Smooth muscle cell (in vitro differentiated cells): ENCODE results near the gene C3orf70. TPM values are rescaled to one million over a fixed set of nuclear protein-coding genes. Genes with fewer than 3 reads are reported as not detected.

Source experiments
- DNase-seq: peaks from one replicate; lab custom pipeline; 2025; ENCODE audit not compliant: unreplicated experiment; lab: John Stamatoyannopoulos, UW
- H2AFZ ChIP-seq: fragments of 200-600 bp; sonication (generic); 2 replicates; pipeline ENCODE4 v1.6.0; 2016; ENCODE audit warnings: antibody characterized with exemption, low read depth, mild to moderate bottlenecking
- H3F3A ChIP-seq: fragments of 200-600 bp; sonication (generic); 2 replicates; pipeline ENCODE4 v1.6.0; 2017; ENCODE audit warnings: antibody characterized with exemption, low read depth
- H3K27ac ChIP-seq: fragments of 200-600 bp; sonication (generic); 2 replicates; pipeline ENCODE4 v1.5.1; 2016; ENCODE audit warnings: low read depth, mild to moderate bottlenecking
- H3K27me3 ChIP-seq: fragments of 200-600 bp; sonication (generic); 2 replicates; pipeline ENCODE4 v1.6.1; 2016; ENCODE audit warnings: low read depth, mild to moderate bottlenecking
- H3K36me3 ChIP-seq: fragments of 200-600 bp; sonication (generic); 2 replicates; pipeline ENCODE4 v1.5.1; 2016; ENCODE audit warnings: low read depth
- H3K4me1 ChIP-seq: fragments of 200-600 bp; sonication (generic); 2 replicates; pipeline ENCODE4 v1.5.1; 2016; ENCODE audit warnings: low read depth
- H3K4me2 ChIP-seq: fragments of 200-600 bp; sonication (generic); 2 replicates; pipeline ENCODE4 v1.6.0; 2016; ENCODE audit warnings: mild to moderate bottlenecking
- H3K4me3 ChIP-seq: fragments of 200-600 bp; sonication (generic); 2 replicates; pipeline ENCODE4 v1.5.1; 2016; ENCODE audit warnings: mild to moderate bottlenecking
- H3K79me2 ChIP-seq: fragments of 200-600 bp; sonication (generic); 2 replicates; pipeline ENCODE4 v1.6.0; 2016; ENCODE audit warnings: low read depth, mild to moderate bottlenecking
- H3K9ac ChIP-seq: fragments of 200-600 bp; sonication (generic); 2 replicates; pipeline ENCODE4 v1.6.0; 2016; ENCODE audit warnings: low read depth
- H3K9me3 ChIP-seq: fragments of 200-600 bp; sonication (generic); replicated peaks from 2 replicates; pipeline ENCODE4 v1.5.1; 2016; ENCODE audit warnings: low read depth
- H4K20me1 ChIP-seq: fragments of 200-600 bp; sonication (generic); 2 replicates; pipeline ENCODE4 v1.6.0; 2016; ENCODE audit warnings: low read depth
- whole genome bisulfite sequencing: methylation state at CpG from one replicate; pipeline ENCODE4 v1.1.7; 2016; ENCODE audit warnings: low lambda C conversion rate; 5-methylcytosine and 5-hydroxymethylcytosine counted together
- polyA plus RNA-seq: library from polyadenylated mRNA; unstranded; fragments of >200 nt; fragmentation: Nextera tagmentation; extraction: Ambion mirVana; gene quantifications from 2 replicates; pipeline ENCODE4 v1.2.1, GENCODE V29; 2016
- total RNA-seq: library from RNA; depleted of rRNA; stranded (reverse); fragments of >200 nt; gene quantifications from 2 replicates; pipeline ENCODE4 v1.2.3, GENCODE V29; 2014
- TF ChIP-seq, protein P1 (sequence below): fragments of 200-600 bp; sonication (generic); IDR thresholded peaks from 2 replicates; pipeline ENCODE4 v1.5.1; 2017; ENCODE audit warnings: borderline replicate concordance, mild to moderate bottlenecking, antibody characterized with exemption; ENCODE audit not compliant: insufficient read depth, poor library complexity, severe bottlenecking

C3orf70 gene
- total and polyA plus RNA-seq, 2 experiments from 2014 or later = 0.23 to 0.72 TPM

DNA sequence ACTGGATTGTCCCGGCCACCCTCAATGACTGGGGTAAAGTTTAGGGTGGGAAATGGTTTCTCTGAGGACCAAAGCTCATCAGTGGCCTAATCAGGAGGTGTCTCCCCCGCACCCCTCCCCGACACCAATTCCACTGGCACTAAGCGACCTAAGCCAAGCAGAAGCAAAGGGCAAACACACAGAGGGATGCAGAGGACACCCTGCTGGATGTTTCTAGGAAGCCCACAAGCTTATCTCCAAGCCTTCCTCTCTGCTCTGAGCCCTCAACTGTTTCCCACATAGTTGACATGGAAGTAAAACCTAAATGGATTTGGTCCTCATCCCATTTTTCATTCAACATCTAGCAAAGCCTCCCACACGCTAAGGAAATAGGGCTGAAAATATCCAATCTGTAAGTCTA lies 68.5 kb downstream of the C3orf70 start:
- H2AFZ ChIP-seq = no peak overlapping the region
- H3K9me3 ChIP-seq = no peaks in the 10 kb centered on the region
- H4K20me1 ChIP-seq = no peaks in the 10 kb centered on the region
- WGBS = 95% methylated on average over 5 of the region's 5 CpGs
- H3K4me1 ChIP-seq = no peaks in the 10 kb centered on the region
- no peak overlapping the region for H3K4me3 ChIP-seq
- TF ChIP-seq, protein P1, sequence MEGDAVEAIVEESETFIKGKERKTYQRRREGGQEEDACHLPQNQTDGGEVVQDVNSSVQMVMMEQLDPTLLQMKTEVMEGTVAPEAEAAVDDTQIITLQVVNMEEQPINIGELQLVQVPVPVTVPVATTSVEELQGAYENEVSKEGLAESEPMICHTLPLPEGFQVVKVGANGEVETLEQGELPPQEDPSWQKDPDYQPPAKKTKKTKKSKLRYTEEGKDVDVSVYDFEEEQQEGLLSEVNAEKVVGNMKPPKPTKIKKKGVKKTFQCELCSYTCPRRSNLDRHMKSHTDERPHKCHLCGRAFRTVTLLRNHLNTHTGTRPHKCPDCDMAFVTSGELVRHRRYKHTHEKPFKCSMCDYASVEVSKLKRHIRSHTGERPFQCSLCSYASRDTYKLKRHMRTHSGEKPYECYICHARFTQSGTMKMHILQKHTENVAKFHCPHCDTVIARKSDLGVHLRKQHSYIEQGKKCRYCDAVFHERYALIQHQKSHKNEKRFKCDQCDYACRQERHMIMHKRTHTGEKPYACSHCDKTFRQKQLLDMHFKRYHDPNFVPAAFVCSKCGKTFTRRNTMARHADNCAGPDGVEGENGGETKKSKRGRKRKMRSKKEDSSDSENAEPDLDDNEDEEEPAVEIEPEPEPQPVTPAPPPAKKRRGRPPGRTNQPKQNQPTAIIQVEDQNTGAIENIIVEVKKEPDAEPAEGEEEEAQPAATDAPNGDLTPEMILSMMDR = no peak
- H3K36me3 ChIP-seq = no peaks in the 10 kb centered on the region
- H3K27me3 ChIP-seq = no peaks in the 10 kb centered on the region
- no peaks in the 10 kb centered on the region for H3K79me2 ChIP-seq
- no peak for DNase-seq
- no peak overlapping the region for H3K4me2 ChIP-seq
- H3F3A ChIP-seq = no peaks in the 10 kb centered on the region
- H3K9ac ChIP-seq = no peak overlapping the region
- H3K27ac ChIP-seq = no peak overlapping the region

DNA sequence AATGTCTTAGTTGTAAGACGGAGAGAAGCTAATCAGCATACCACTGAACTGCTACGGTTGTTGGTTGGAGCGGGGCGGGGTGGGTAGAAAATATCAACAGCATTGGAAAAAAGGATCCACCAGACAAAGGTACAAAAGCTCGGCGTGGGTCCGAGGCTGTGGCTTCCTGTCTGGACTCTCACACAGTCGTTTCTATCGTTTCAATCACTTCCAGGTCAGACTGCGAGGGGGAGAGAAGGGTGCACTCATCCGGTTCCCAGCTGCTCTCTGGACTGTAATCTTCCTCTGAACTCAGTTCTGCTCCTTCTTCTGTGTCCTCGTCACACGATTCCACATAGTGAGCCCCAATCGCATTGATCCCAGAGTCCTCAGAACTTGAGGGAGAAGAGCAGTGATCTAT lies 70.0 kb downstream of the C3orf70 start:
- Histone ChIP-seq H3K4me3 (no peak overlapping the region), H3K27ac (no peak overlapping the region), H3K36me3 (no peaks in the 10 kb centered on the region), H3K27me3 (no peaks in the 10 kb centered on the region), H3K9me3 (no peaks in the 10 kb centered on the region), H3K9ac (no peak overlapping the region), H4K20me1 (no peaks in the 10 kb centered on the region), H3K4me1 (no peaks in the 10 kb centered on the region), H3F3A (no peaks in the 10 kb centered on the region), H3K79me2 (no peaks in the 10 kb centered on the region), H2AFZ (no peak overlapping the region), H3K4me2 (no peak overlapping the region)
- TF ChIP-seq, protein P1 = no peak
- no peak for DNase-seq
- WGBS = 93% methylated on average over 14 of the region's 14 CpGs

DNA sequence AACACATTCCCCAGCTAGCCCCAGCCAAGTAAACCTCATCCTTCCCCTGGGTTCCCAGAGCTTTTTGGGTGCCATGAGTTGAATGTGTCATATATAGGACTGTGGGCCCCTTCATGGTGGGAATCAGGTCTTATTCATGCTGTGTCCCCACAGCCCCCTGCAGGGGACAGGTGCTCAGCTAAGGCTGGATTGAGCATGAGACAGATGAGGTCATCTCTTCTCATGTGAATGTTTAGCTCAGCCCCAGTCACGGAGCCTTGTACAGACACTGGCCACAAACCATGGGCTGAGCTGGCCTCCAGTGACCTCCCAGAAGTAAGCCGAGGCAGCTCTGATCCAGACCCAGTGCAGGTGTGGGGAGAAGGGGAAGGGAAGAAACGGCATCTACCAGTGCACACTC lies 70.7 kb downstream of the C3orf70 start:
- 90% methylated on average over 3 of the region's 3 CpGs for WGBS
- no peaks in the 10 kb centered on the region for H3K36me3 ChIP-seq
- TF ChIP-seq, protein P1 = no peak
- no peaks in the 10 kb centered on the region for H3K79me2 ChIP-seq
- no peak for DNase-seq
- no peaks in the 10 kb centered on the region for H3K9me3 ChIP-seq
- no peak overlapping the region for H3K9ac ChIP-seq
- no peak overlapping the region for H2AFZ ChIP-seq
- H3K27me3 ChIP-seq = no peaks in the 10 kb centered on the region
- H3F3A ChIP-seq = no peaks in the 10 kb centered on the region
- H3K4me1 ChIP-seq = no peaks in the 10 kb centered on the region
- H3K4me3 ChIP-seq = no peak overlapping the region
- H4K20me1 ChIP-seq = no peaks in the 10 kb centered on the region
- H3K4me2 ChIP-seq = no peak overlapping the region
- no peak overlapping the region for H3K27ac ChIP-seq

DNA sequence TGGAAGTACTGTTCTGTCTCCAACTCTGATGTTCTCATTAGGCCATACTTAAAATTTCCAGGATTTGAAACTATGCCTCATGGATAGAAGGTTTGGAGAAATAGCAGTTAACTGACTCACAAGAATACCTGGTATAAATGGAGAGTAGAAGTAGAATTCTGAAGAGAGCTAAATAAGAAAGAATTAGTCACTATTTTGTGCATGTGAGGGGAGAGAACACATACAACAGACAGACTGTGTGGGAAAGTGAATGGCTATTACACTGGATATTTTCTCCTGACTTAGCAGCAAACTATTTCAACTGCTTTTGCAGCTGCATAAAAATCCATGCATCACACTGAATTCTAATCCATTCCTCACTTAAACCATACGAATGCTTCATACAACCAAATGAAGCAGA lies 71.3 kb downstream of the C3orf70 start:
- Histone ChIP-seq H3F3A (no peaks in the 10 kb centered on the region), H3K27ac (no peak overlapping the region), H3K9ac (no peak overlapping the region), H3K4me3 (no peak overlapping the region), H3K36me3 (no peaks in the 10 kb centered on the region), H3K9me3 (no peaks in the 10 kb centered on the region), H3K79me2 (no peaks in the 10 kb centered on the region), H3K4me1 (no peaks in the 10 kb centered on the region), H2AFZ (no peak overlapping the region), H4K20me1 (no peaks in the 10 kb centered on the region), H3K27me3 (no peaks in the 10 kb centered on the region), H3K4me2 (no peak overlapping the region)
- WGBS = 86% methylated on average over 1 of the region's 1 CpG
- TF ChIP-seq, protein P1 = no peak
- no peak for DNase-seq
